ENCODE data around the gene CSDE1. TPM values are rescaled to one million over a fixed set of nuclear protein-coding genes. Genes with fewer than 3 reads are reported as not detected.

The CSDE1 gene
- total RNA-seq, 1 donor from 2014 or later, result 278 TPM

- DNase-seq (ENCODE audit: extremely low spot score in 2 of 2), result no peak
- H3K4me3 ChIP-seq, result no peak within 1 kb of the TSS
- TF ChIP-seq POLR2AphosphoS5 (IDR thresholded peaks at IDR 0.05; ENCODE audit: insufficient read depth in 1 of 2, low read depth in 1 of 2) (no peak), CTCF (IDR thresholded peaks at IDR 0.05) (no peak), POLR2A (IDR thresholded peaks at IDR 0.05) (no peak)
- no peaks in the 10 kb centered on the region for H3K36me3 ChIP-seq
- no peaks in the 10 kb centered on the region for H3K4me1 ChIP-seq
- no peaks in the 10 kb centered on the region for H3K27me3 ChIP-seq
- H3K9me3 ChIP-seq, result no peaks in the 10 kb centered on the region
- intact Hi-C loops (cut with DNase I), result no loop called here
- no peak within 1 kb of the TSS for H3K27ac ChIP-seq
Measured at GRCh38 chr1:114695430-114696058, 62.2 kb downstream of the CSDE1 start, which contains the start of gene AMPD1. TSS of gene AMPD1 (minus strand) at chr1:114695546. CDS start at chr1:114695471, 75 bp downstream.

GRCh38 chr1:114694540-114695310 lies 63.1 kb downstream of the CSDE1 start:
- H3K9me3 ChIP-seq, result no peaks in the 10 kb centered on the region
- intact Hi-C loops (cut with DNase I), result no loop called here
- H3K27ac ChIP-seq, result no peak overlapping the region
- no peak overlapping the region for H3K4me3 ChIP-seq
- TF ChIP-seq CTCF (IDR thresholded peaks at IDR 0.05) (no peak), POLR2A (IDR thresholded peaks at IDR 0.05) (no peak), POLR2AphosphoS5 (IDR thresholded peaks at IDR 0.05; ENCODE audit: insufficient read depth in 1 of 2, low read depth in 1 of 2) (no peak)
- H3K4me1 ChIP-seq, result no peaks in the 10 kb centered on the region
- no peak for DNase-seq (ENCODE audit: extremely low spot score in 2 of 2)
- no peaks in the 10 kb centered on the region for H3K36me3 ChIP-seq
- no peaks in the 10 kb centered on the region for H3K27me3 ChIP-seq

- H3K4me3 ChIP-seq, result no peak overlapping the region
- DNase-seq (ENCODE audit: extremely low spot score in 2 of 2), result no peak
- H3K4me1 ChIP-seq, result no peaks in the 10 kb centered on the region
- H3K36me3 ChIP-seq, result no peaks in the 10 kb centered on the region
- TF ChIP-seq CTCF (IDR thresholded peaks at IDR 0.05) (no peak), POLR2A (IDR thresholded peaks at IDR 0.05) (no peak), POLR2AphosphoS5 (IDR thresholded peaks at IDR 0.05; ENCODE audit: insufficient read depth in 1 of 2, low read depth in 1 of 2) (no peak)
- no peaks in the 10 kb centered on the region for H3K9me3 ChIP-seq
- no peak overlapping the region for H3K27ac ChIP-seq
- intact Hi-C loops (cut with DNase I), result no loop called here
- H3K27me3 ChIP-seq, result no peaks in the 10 kb centered on the region
Measured at GRCh38 chr1:114692947-114693346, 64.8 kb downstream of the CSDE1 start.

- no peak for DNase-seq (ENCODE audit: extremely low spot score in 2 of 2)
- intact Hi-C loops (cut with DNase I), result no loop called here
- Histone ChIP-seq H3K4me3 (no peak overlapping the region), H3K27me3 (no peaks in the 10 kb centered on the region), H3K9me3 (no peaks in the 10 kb centered on the region), H3K4me1 (no peaks in the 10 kb centered on the region), H3K36me3 (no peaks in the 10 kb centered on the region), H3K27ac (no peak overlapping the region)
- TF ChIP-seq POLR2AphosphoS5 (IDR thresholded peaks at IDR 0.05; ENCODE audit: insufficient read depth in 1 of 2, low read depth in 1 of 2) (no peak), POLR2A (IDR thresholded peaks at IDR 0.05) (no peak), CTCF (IDR thresholded peaks at IDR 0.05) (no peak)
Measured at GRCh38 chr1:114691061-114691460, 66.7 kb downstream of the CSDE1 start.

- Histone ChIP-seq H3K4me1 (no peaks in the 10 kb centered on the region), H3K9me3 (no peaks in the 10 kb centered on the region), H3K27ac (no peak overlapping the region), H3K27me3 (no peaks in the 10 kb centered on the region), H3K36me3 (no peaks in the 10 kb centered on the region), H3K4me3 (no peak overlapping the region)
- TF ChIP-seq POLR2AphosphoS5 (IDR thresholded peaks at IDR 0.05; ENCODE audit: insufficient read depth in 1 of 2, low read depth in 1 of 2), result no peak
- no peak for TF ChIP-seq CTCF (IDR thresholded peaks at IDR 0.05)
- TF ChIP-seq POLR2A (IDR thresholded peaks at IDR 0.05), result no peak
- DNase-seq (ENCODE audit: extremely low spot score in 2 of 2), result no peak
- intact Hi-C loops (cut with DNase I), result no loop called here
Measured at GRCh38 chr1:114690148-114690547, 67.6 kb downstream of the CSDE1 start.
